HUDEP-2 (cell line): ENCODE results near the gene CAMTA1.

Experiments
- DNase-seq, 76 experiments: peaks; one replicate each; lab custom pipeline; 2025; ENCODE audit not compliant: unreplicated experiment in 76 of 76; lab: John Stamatoyannopoulos, UW

Gene CAMTA1

DNA sequence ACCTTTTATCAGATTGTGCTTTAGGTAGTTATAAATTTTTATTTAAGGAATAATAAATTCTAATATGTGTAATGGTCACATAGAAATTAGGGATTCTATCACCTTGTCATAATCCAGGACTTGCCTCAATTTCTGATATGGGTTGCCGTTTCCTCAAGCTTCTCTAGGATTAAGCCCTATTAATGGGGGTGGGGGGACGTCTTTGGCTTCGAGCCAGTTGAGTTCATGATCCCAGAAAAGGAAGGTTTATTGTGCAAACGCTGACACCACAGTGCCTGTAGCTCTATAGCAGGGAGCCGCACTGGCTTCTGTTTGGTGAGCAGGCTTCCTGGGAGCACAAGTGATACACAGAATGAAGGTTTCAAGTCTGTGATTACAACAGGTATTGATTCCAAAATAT lies 963.9 kb downstream of the CAMTA1 start:
- DNase-seq: no peak

GRCh38 chr1:7751174-7751573 lies 965.9 kb downstream of the CAMTA1 start:
- DNase-seq: no peak

DNA sequence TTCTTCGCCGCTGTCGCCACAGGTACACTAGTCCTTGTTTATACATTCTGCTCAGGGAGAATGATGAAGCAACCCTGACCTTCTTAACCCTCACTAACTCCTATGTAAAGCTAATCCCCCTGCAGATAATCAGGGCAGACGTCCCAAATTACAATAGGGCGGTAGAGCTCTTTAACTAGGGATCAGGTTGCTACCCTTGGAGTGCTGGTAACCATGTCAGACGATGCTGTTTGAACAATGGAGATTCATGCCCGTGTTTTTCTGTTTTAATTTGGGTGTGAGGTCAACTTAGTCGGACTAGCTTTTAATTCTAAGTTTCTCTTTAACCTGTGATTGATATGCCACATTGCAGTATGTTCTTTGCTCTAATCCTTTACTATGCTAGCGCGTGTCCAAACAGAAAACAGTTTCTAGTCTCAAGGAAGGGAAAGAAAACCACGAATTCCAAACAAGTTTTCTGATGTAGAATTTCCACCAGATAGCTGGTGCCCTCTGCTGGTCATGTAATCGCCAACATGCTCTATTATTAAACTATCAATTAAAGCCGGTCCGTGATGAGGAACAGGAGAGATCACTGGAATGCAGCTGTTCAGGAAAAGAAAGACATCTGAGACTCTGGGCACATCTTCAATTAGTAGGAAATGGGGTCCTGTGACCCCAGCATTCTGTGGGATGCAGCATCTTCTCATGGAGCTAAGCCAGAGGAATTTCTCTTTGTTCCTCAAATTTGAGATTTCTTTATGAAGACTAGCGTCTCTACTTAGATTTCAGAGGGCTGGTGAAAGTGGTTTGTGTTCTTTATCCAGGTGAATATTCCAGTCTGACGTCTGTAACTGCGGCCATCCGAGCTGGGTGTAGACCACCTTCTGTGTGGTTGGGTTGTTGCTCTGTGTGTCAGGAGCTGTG lies 967.5 kb downstream of the CAMTA1 start:
- DNase-seq: peak in 34 of 76 experiments; percentile 2 to 48 (median 18)

- DNase-seq: no peak
Measured at GRCh38 chr1:7753641-7754040, 968.4 kb downstream of the CAMTA1 start.

GRCh38 chr1:7754234-7754633 lies 969.0 kb downstream of the CAMTA1 start:
- no peak for DNase-seq

DNA sequence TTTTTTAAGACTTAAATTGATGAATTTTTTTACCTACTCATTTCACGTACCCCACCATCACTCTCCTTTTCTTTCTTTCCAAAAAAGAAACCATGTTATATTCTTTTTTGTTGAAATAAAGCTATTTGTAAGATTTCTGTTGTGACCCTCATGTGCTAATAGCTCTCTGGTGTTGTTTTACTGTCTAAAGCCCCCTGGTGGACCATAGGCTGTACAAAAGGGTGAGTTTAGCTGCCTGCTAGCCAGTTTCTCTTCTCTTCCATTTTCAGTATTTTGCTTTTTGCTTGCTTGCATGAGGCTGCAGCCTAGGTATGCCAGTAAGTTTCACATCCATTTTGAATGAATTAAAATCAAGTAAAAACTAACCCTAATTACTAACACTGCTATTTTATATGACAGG lies 970.2 kb downstream of the CAMTA1 start:
- peak in 6 of 76 experiments; percentile 3 to 35 (median 14) for DNase-seq

DNA sequence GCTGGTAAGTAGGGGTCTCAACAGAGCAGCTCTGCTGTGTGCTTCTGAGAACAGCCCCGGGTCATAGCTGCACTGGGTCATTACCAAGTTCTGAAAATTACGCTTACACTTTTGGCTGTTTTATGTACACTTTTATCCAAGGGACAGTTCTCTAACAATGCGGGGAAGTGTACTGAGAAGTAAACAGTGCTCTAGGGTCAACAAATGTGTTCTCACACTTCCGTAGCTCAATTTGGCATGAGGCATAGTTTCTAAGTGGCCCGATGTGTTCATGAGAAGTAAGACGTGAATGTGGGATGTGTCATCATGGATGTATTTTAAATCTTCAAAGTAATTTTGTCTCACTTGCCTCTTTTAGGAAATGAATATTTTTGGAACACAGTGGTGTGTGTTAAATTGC lies 975.0 kb downstream of the CAMTA1 start:
- no peak for DNase-seq

GRCh38 chr1:7761103-7761502 lies 975.8 kb downstream of the CAMTA1 start:
- no peak for DNase-seq

- DNase-seq: no peak
Measured at GRCh38 chr1:7767176-7767575, 981.9 kb downstream of the CAMTA1 start.

DNA sequence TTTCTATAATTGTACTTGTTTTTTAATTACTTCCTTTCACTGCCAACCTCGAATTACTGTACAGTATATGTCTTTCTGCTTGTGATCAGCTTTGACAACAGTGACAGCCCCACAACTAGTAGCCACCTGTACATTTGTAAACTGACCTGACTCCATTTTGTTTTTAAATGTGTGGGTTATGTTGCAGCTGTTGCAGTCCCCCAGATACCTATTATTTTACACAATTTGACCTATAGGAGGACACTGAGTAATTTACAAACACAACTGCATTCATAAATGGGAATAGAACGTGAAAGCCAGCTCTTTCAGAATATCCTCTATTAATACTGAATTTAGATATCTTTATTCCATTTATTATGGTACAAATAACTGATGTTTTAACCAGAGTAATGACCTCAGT lies 983.3 kb downstream of the CAMTA1 start:
- no peak for DNase-seq

GRCh38 chr1:7769673-7770412 lies 984.6 kb downstream of the CAMTA1 start:
- DNase-seq: no peak

- DNase-seq: peak in 4 of 76 experiments; percentile 20 to 59 (median 38)
Measured at GRCh38 chr1:7770669-7770996, 985.4 kb downstream of the CAMTA1 start.

GRCh38 chr1:7770997-7771822 lies 986.0 kb downstream of the CAMTA1 start, which contains the start of gene VAMP3:
VAMP3 (plus strand) TSS chr1:7771296; CDS start chr1:7771384, 88 bp downstream.
- peak in 72 of 76 experiments; percentile 14 to 91 (median 76) for DNase-seq

GRCh38 chr1:7771823-7772299 lies 986.6 kb downstream of the CAMTA1 start:
- DNase-seq: no peak

- no peak for DNase-seq
Measured at GRCh38 chr1:7777591-7777990, 992.3 kb downstream of the CAMTA1 start.

- no peak for DNase-seq
Measured at GRCh38 chr1:7778133-7778628, 992.9 kb downstream of the CAMTA1 start.

GRCh38 chr1:7780976-7781375 lies 995.7 kb downstream of the CAMTA1 start:
- DNase-seq: no peak

GRCh38 chr1:7781501-7781900 lies 996.2 kb downstream of the CAMTA1 start:
- DNase-seq: no peak

GRCh38 chr1:7781923-7782495 lies 996.8 kb downstream of the CAMTA1 start:
- DNase-seq: no peak

- DNase-seq: peak in 63 of 76 experiments; percentile 7 to 82 (median 54)
Measured at GRCh38 chr1:7783178-7783711, 998.0 kb downstream of the CAMTA1 start.
